Erythroblast (primary cell): ENCODE results near the gene KAZN.

Experiments used
- GATA1 ChIP-seq: IDR thresholded peaks from 2 replicates; pipeline ENCODE4 v1.6.1; 2011; ENCODE audit warnings: low read depth, mild to moderate bottlenecking, control low read depth, low read length, moderate library complexity
- POLR2A ChIP-seq: IDR thresholded peaks from 2 replicates; pipeline ENCODE4 v1.6.1; 2011; ENCODE audit warnings: mild to moderate bottlenecking, low read length

DNA sequence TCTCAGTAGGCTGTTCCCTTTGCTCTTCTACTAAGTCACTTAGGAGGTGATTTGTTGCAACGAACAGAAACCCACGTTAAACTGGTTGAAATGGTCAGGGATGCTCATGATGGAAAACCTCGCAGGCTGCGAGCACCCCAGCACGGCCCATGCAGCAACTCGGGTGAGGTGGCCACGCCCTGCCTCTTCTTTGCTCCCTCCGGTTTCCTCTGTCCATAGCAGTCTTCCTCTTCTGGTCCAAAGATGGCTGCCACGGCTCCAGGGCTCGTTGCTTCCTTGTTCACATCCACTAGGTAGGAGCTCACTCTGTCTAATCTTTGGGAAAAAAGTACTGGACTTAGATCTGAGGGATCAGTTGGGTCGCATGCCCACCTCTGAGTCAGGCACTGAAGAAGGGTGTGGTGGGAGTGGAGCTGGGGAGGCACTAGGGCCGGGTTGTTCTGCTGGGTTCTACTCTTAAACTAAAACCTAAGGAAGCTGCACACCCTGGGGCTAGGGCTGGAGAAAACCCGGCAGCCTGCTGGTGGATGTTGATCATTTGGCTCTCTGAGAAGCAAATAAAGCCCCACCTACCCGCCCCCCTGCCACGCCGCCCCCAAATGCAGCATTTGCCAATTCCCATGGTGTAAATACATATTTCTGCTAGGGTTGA lies 31.0 kb downstream of the KAZN start:
- no peak for TF ChIP-seq POLR2A
- TF ChIP-seq GATA1 = no peak
